Adrenal gland (tissue), 12 donors: ENCODE measurements around the gene MAGEA8. TPM values are rescaled to one million over a fixed set of nuclear protein-coding genes. Genes with fewer than 3 reads are reported as not detected.
"Not testable (repeated sequence)": the region's sequence is repeated elsewhere in the genome, so short reads cannot be mapped to it uniquely, and the experiment has no call there.

Experiments used
- DNase-seq, 7 donors: peaks; one replicate each; pipeline ENCODE4 v3.0.0-alpha.2; 2019 to 2020
- H3K27ac ChIP-seq, 5 donors: fragments of 200-600 bp; sonication (generic) in 4 of 5; 1 replicate in 3 of 5; 2 replicates in 2 of 5; pipeline versions ENCODE4 v1.5.1 to v1.8.0; 2016 to 2020; ENCODE audit warnings: mild to moderate bottlenecking in 1 of 5
- H3K27me3 ChIP-seq: fragments of 200-600 bp; 2 replicates; pipeline ENCODE4 v1.8.0; 2021
- H3K36me3 ChIP-seq, 2 donors: fragments of 200-600 bp; replicated peaks in 1 of 2; 1 replicate in 1 of 2; 2 replicates in 1 of 2; pipeline versions ENCODE4 v1.5.1 to v1.8.0; 2018 to 2022
- H3K4me1 ChIP-seq, 2 donors: fragments of 200-600 bp; replicated peaks in 1 of 2; 1 replicate in 1 of 2; 2 replicates in 1 of 2; pipeline versions ENCODE4 v1.5.1 to v1.8.0; 2018 to 2021
- H3K4me3 ChIP-seq, 4 donors: fragments of 200-600 bp; sonication (generic) in 3 of 4; one replicate each; pipeline ENCODE4 v1.5.1; 2016 to 2018
- H3K9me3 ChIP-seq, 3 donors: fragments of 200-600 bp; sonication (generic) in 1 of 3; replicated peaks in 1 of 3; 1 replicate in 2 of 3; 2 replicates in 1 of 3; pipeline versions ENCODE4 v1.5.1 to v1.8.0; 2016 to 2021
- CTCF ChIP-seq, 6 experiments: fragments of 450-650 bp in 4 of 6; fragments of 200-600 bp in 2 of 6; sonication (generic) in 1 of 6; IDR thresholded peaks; 1 replicate in 5 of 6; 2 replicates in 1 of 6; pipeline versions ENCODE4 v1.5.1 to v1.8.0; 2016 to 2021; ENCODE audit warnings: antibody characterized with exemption in 6 of 6, mild to moderate bottlenecking in 2 of 6, moderate library complexity in 1 of 6
- POLR2A ChIP-seq, 2 donors: fragments of 450-650 bp; IDR thresholded peaks; one replicate each; pipeline ENCODE4 v1.6.1; 2017; ENCODE audit warnings: antibody characterized with exemption in 2 of 2, mild to moderate bottlenecking in 2 of 2, moderate library complexity in 1 of 2
- WGBS, 4 donors: extraction: QIAGEN DNeasy Blood & Tissue Kit in 2 of 4; methylation state at CpG; one replicate each; pipeline versions ENCODE4 v1.1.5 to v1.1.7; 2013 to 2017; 5-methylcytosine and 5-hydroxymethylcytosine counted together
- intact Hi-C, 2 donors: fragments of 100-400 bp; cut with DNase I; formaldehyde crosslinking; loops; one replicate each; pipeline versions ENCODE4 v1.14.1 to v1.15.0; 2022 to 2023
- polyA plus RNA-seq, 3 donors: library from polyadenylated mRNA; stranded (reverse); fragments of 200-250 nt in 2 of 3; fragments of 350-450 nt in 1 of 3; fragmentation: Illumina TruSeq in 1 of 3; extraction: RNeasy Lipid Tissue Mini Kit (QIAGEN cat#74804) in 1 of 3; gene quantifications; one replicate each; pipeline ENCODE4 v1.2.3, GENCODE V29; 2013 to 2014
- total RNA-seq, 9 donors: library from RNA; depleted of rRNA in 4 of 9; stranded (reverse); fragments of >200 nt in 4 of 9; fragments of 120-200 nt in 1 of 9; fragmentation: NEBNext Ultra II Directional in 1 of 9; extraction: Animal tissue kit (Norgen Biotek cat#: 25700) in 1 of 9; gene quantifications; one replicate each; pipeline versions ENCODE4 v1.1.0 to v1.2.4, GENCODE V29; 2013 to 2023
- donor health status: healthy with polysubstance abuse.
- donor health status: Bipolar disorder and iron deficiency.
- donor health status: DM: yes; HTN: yes; CAD: no.
- donor health status: DM: no; HTN: no; CAD: no.
- donor health status: DM: no; HTN: no; CAD: no.
- donor health status: DM: yes; HTN: yes; CAD: no.

The MAGEA8 gene
- total and polyA plus RNA-seq, 12 donors = not detected

GRCh38 chrX:149877636-149878035, 3.3 kb upstream of the MAGEA8 start:
- Histone ChIP-seq H3K4me3 (no peak overlapping the region), H3K9me3 (no peaks in the 10 kb centered on the region), H3K27ac (no peak overlapping the region), H3K36me3 (no peaks in the 10 kb centered on the region), H3K4me1 (no peaks in the 10 kb centered on the region), H3K27me3 (no peaks in the 10 kb centered on the region)
- no peak for TF ChIP-seq CTCF (IDR thresholded peaks at IDR 0.05)
- no peak for TF ChIP-seq POLR2A (IDR thresholded peaks at IDR 0.05)
- intact Hi-C loops = no loop called here
- DNase-seq = no peak
- 54 to 75% (median 65%) methylated on average over 4 of the region's 4 CpGs for WGBS, 4 donors

- H3K4me1 ChIP-seq, H3K27me3 ChIP-seq, H3K27ac ChIP-seq, H3K4me3 ChIP-seq, intact Hi-C loops, DNase-seq, H3K36me3 ChIP-seq, H3K9me3 ChIP-seq: not testable (repeated sequence)
- WGBS, 4 donors = 82 to 94% (median 89%) methylated on average over 2 of the region's 2 CpGs
Measured at GRCh38 chrX:149890828-149891227, 9.8 kb downstream of the MAGEA8 start.

GRCh38 chrX:149898554-149898953, 17.6 kb downstream of the MAGEA8 start:
- Histone ChIP-seq H3K4me1 (no peaks in the 10 kb centered on the region), H3K36me3 (no peaks in the 10 kb centered on the region), H3K9me3 (no peaks in the 10 kb centered on the region), H3K27me3 (no peaks in the 10 kb centered on the region), H3K27ac (no peak overlapping the region), H3K4me3 (no peak overlapping the region)
- TF ChIP-seq CTCF (IDR thresholded peaks at IDR 0.05) (no peak), POLR2A (IDR thresholded peaks at IDR 0.05) (no peak)
- intact Hi-C loops = no loop called here
- no peak for DNase-seq
- 60 to 88% (median 72%) methylated on average over 1 of the region's 1 CpG for WGBS, 4 donors

GRCh38 chrX:149903889-149904748, 23.1 kb downstream of the MAGEA8 start:
- H3K36me3 ChIP-seq = no peaks in the 10 kb centered on the region
- TF ChIP-seq POLR2A (IDR thresholded peaks at IDR 0.05) (no peak), CTCF (IDR thresholded peaks at IDR 0.05) (no peak)
- 28 to 53% (median 43%) methylated on average over 5 to 6 of the region's 6 CpGs for WGBS, 4 donors
- H3K4me3 ChIP-seq = no peak overlapping the region
- intact Hi-C loops = no loop called here
- H3K27me3 ChIP-seq = no peaks in the 10 kb centered on the region
- DNase-seq = no peak
- H3K27ac ChIP-seq = no peak overlapping the region
- H3K9me3 ChIP-seq = no peaks in the 10 kb centered on the region
- no peaks in the 10 kb centered on the region for H3K4me1 ChIP-seq

- no peak overlapping the region for H3K4me3 ChIP-seq
- no peaks in the 10 kb centered on the region for H3K4me1 ChIP-seq
- WGBS, 4 donors = 85 to 96% (median 96%) methylated on average over 3 of the region's 3 CpGs
- intact Hi-C loops = no loop called here
- no peak for DNase-seq
- no peak for TF ChIP-seq POLR2A (IDR thresholded peaks at IDR 0.05)
- no peak for TF ChIP-seq CTCF (IDR thresholded peaks at IDR 0.05)
- no peaks in the 10 kb centered on the region for H3K9me3 ChIP-seq
- no peak overlapping the region for H3K27ac ChIP-seq
- no peaks in the 10 kb centered on the region for H3K36me3 ChIP-seq
- no peaks in the 10 kb centered on the region for H3K27me3 ChIP-seq
Measured at GRCh38 chrX:149908308-149908707, 27.3 kb downstream of the MAGEA8 start.
